Medulla oblongata (tissue), 1 donor: ENCODE measurements around the gene CDH15.
"Not testable (repeated sequence)": the region's sequence is repeated elsewhere in the genome, so short reads cannot be mapped to it uniquely, and the experiment has no call there.

Experiments used
- DNase-seq: peaks from one replicate; pipeline ENCODE4 v3.0.0-alpha.2; 2015; ENCODE audit errors: extremely low spot score

Gene CDH15

GRCh38 chr16:89233678-89234490 is 62.3 kb downstream of the CDH15 start:
- DNase-seq, result no peak

- DNase-seq, result no peak
These were observed 66.2 kb downstream of the CDH15 start for GRCh38 chr16:89237733-89238132.

GRCh38 chr16:89241187-89242007 is 69.8 kb downstream of the CDH15 start:
- peak; percentile 78 for DNase-seq

- no peak for DNase-seq
These were observed 71.2 kb downstream of the CDH15 start for GRCh38 chr16:89242795-89243200.

GRCh38 chr16:89243664-89244063 is 72.1 kb downstream of the CDH15 start:
- no peak for DNase-seq

GRCh38 chr16:89244264-89244663 is 72.7 kb downstream of the CDH15 start:
- not testable (repeated sequence) for DNase-seq

GRCh38 chr16:89244754-89245153 is 73.2 kb downstream of the CDH15 start:
- no peak for DNase-seq
